HG03108 (cell line): Measurements from ENCODE around the gene CD44.
A peak's percentile ranks its signal among the peaks of the same experiment; 100 is the strongest.

Experiments used
- ATAC-seq: cut with Tn5 transposase; IDR thresholded peaks from one replicate; pipeline ENCODE4 v1.9.1; 2021; ENCODE audit warnings: moderate library complexity; ENCODE audit not compliant: unreplicated experiment

The CD44 gene

GRCh38 chr11:35250621-35251020 is 111.7 kb downstream of the CD44 start:
- ATAC-seq, result no peak

GRCh38 chr11:35253237-35253636 is 114.3 kb downstream of the CD44 start:
- no peak for ATAC-seq

GRCh38 chr11:35255514-35255913 is 116.5 kb downstream of the CD44 start:
- ATAC-seq, result no peak

GRCh38 chr11:35256296-35256695 is 117.3 kb downstream of the CD44 start:
- no peak for ATAC-seq

GRCh38 chr11:35257281-35257680 is 118.3 kb downstream of the CD44 start:
- peak; percentile 99 for ATAC-seq

GRCh38 chr11:35259529-35259928 is 120.6 kb downstream of the CD44 start:
- ATAC-seq, result no peak

GRCh38 chr11:35260342-35260985 is 121.5 kb downstream of the CD44 start:
- no peak for ATAC-seq

GRCh38 chr11:35261197-35261596 is 122.2 kb downstream of the CD44 start:
- ATAC-seq, result no peak

- no peak for ATAC-seq
These were observed 123.1 kb downstream of the CD44 start for GRCh38 chr11:35262056-35262455.

- no peak for ATAC-seq
These were observed 123.8 kb downstream of the CD44 start for GRCh38 chr11:35262735-35263134.

GRCh38 chr11:35265755-35266454 is 126.9 kb downstream of the CD44 start:
- ATAC-seq, result no peak

GRCh38 chr11:35267504-35267903 is 128.5 kb downstream of the CD44 start:
- ATAC-seq, result no peak

- ATAC-seq, result no peak
These were observed 131.4 kb downstream of the CD44 start for GRCh38 chr11:35270342-35270741.

- no peak for ATAC-seq
These were observed 132.1 kb downstream of the CD44 start for GRCh38 chr11:35271031-35271430.

GRCh38 chr11:35272391-35272902 is 133.5 kb downstream of the CD44 start:
- ATAC-seq, result peak; percentile 92

GRCh38 chr11:35274909-35275785 is 136.2 kb downstream of the CD44 start:
- no peak for ATAC-seq

- ATAC-seq, result no peak
These were observed 136.8 kb downstream of the CD44 start for GRCh38 chr11:35275786-35276170.

GRCh38 chr11:35276396-35277145 is 137.6 kb downstream of the CD44 start:
- ATAC-seq, result no peak

GRCh38 chr11:35277827-35278226 is 138.9 kb downstream of the CD44 start:
- ATAC-seq, result no peak

- no peak for ATAC-seq
These were observed 141.8 kb downstream of the CD44 start for GRCh38 chr11:35280727-35281126.

GRCh38 chr11:35281169-35281688 is 142.3 kb downstream of the CD44 start:
- ATAC-seq, result no peak
